ENCODE data around the gene OSBPL5. TPM values are rescaled to one million over a fixed set of nuclear protein-coding genes. Genes with fewer than 3 reads are reported as not detected.

OSBPL5 gene
- total RNA-seq, 1 experiment from 2014 or later: 28.4 TPM

DNA sequence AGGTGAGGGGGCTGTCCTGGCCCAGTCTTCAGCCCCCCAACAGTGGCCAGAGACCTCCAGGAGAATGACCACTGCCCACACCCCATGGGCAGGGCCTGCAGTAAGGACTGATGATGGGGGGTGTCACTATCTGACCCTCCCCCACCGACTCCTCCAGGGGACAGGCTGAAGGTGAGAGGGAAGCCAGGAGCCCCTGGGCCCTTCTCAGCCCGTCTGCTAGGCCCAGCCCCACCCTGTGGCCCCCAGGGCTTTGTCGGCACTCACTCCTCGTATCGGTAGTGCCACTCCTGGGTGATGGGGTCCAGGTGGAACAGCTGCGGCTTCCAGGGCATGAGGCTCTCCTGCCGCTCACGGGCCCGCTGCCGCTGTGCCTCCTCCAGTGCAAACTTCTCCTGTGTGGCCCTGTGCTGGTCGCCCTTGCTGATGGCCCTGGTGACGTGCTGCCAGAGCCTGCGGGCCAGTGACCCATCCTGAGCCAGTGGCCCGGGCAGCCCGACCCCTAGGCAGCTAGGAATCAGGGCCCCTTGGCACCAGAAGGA lies 72.4 kb downstream of the OSBPL5 start:
- H3K27me3 ChIP-seq (replicated peaks; ENCODE audit: insufficient read depth, low read depth, low read length, poor library complexity): no peaks in the 10 kb centered on the region
- no peak overlapping the region for H3K27ac ChIP-seq (ENCODE audit: low read depth, low read length, poor library complexity, severe bottlenecking)
- H3K9me3 ChIP-seq (ENCODE audit: low read depth, low read length, poor library complexity, severe bottlenecking): no peaks in the 10 kb centered on the region
- no peaks in the 10 kb centered on the region for H3K4me1 ChIP-seq (ENCODE audit: insufficient read depth, low read length, poor library complexity, severe bottlenecking)
- no peak for TF ChIP-seq EZH2 (IDR thresholded peaks at IDR 0.05; ENCODE audit: borderline replicate concordance, low read depth, low read length, poor library complexity, severe bottlenecking)
- TF ChIP-seq, protein P1, sequence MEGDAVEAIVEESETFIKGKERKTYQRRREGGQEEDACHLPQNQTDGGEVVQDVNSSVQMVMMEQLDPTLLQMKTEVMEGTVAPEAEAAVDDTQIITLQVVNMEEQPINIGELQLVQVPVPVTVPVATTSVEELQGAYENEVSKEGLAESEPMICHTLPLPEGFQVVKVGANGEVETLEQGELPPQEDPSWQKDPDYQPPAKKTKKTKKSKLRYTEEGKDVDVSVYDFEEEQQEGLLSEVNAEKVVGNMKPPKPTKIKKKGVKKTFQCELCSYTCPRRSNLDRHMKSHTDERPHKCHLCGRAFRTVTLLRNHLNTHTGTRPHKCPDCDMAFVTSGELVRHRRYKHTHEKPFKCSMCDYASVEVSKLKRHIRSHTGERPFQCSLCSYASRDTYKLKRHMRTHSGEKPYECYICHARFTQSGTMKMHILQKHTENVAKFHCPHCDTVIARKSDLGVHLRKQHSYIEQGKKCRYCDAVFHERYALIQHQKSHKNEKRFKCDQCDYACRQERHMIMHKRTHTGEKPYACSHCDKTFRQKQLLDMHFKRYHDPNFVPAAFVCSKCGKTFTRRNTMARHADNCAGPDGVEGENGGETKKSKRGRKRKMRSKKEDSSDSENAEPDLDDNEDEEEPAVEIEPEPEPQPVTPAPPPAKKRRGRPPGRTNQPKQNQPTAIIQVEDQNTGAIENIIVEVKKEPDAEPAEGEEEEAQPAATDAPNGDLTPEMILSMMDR (conservative IDR thresholded peaks at IDR 0.05; ENCODE audit: low read depth, low read length): no peak
- DNase-seq (ENCODE audit: low spot score): no peak
- ChIA-PET CTCF (interaction anchor here (1.6 to 2.6 kb wide), 2 partner anchors 43 to 55 kb away, joined by 7 to 29 read pairs; no protein-coding TSS in a partner anchor), POLR2A (ENCODE audit: low non-redundant PET) (no interaction called here)
- no peak overlapping the region for H3K4me3 ChIP-seq (ENCODE audit: low read depth, low read length, poor library complexity, severe bottlenecking)
- H3K36me3 ChIP-seq (ENCODE audit: insufficient read depth, low read length, poor library complexity, severe bottlenecking): no peaks in the 10 kb centered on the region
- intact Hi-C loops (cut with micrococcal nuclease; ENCODE audit: unreplicated experiment): loop anchor here (1.0 kb wide), 1 partner anchor 55 kb away; no protein-coding TSS in a partner anchor
- no TSS peak for BruUV-seq (replicated peaks)

DNA sequence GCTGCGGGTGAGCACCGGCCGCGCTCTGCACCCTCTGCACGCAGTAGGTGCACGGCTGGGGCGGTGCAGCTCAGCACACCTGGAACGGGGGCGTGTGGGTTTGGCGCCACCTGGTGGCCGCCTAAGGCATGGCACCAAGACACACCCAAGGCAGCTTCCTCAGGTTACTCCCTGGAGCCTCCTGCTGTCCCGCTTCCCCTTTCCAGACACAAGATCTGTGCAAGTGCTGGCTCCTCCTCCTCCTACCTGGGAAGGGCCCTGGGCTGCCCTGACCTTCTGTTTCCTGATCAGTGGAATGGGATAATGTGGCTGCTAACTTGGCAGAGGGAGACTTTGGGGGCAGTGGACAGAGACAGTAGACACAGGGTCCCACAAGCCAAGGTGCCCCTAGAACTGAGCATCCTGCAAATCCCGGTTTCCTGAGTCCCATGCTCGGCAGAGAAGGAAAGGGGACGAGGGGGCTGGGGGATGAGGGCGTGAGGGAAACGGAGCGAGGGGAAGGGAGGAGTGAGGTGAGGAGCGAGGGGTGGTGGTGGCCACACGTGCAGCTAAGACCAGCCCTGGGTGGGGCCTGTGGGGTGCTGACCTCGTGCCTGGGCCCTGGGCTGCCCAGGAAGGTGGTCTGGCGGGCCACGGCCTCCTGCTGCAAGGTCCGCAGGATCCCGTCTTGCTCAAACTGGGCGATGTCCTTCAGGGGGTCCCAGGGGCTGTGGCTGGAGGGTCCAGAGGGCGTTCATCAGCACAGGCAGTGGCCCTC lies 73.1 kb downstream of the OSBPL5 start:
- intact Hi-C loops (cut with micrococcal nuclease; ENCODE audit: unreplicated experiment): loop anchor here (1.0 kb wide), 1 partner anchor 55 kb away; no protein-coding TSS in a partner anchor
- Histone ChIP-seq H3K9me3 (ENCODE audit: low read depth, low read length, poor library complexity, severe bottlenecking) (no peaks in the 10 kb centered on the region), H3K36me3 (ENCODE audit: insufficient read depth, low read length, poor library complexity, severe bottlenecking) (no peaks in the 10 kb centered on the region), H3K27ac (ENCODE audit: low read depth, low read length, poor library complexity, severe bottlenecking) (no peak overlapping the region), H3K4me1 (ENCODE audit: insufficient read depth, low read length, poor library complexity, severe bottlenecking) (no peaks in the 10 kb centered on the region), H3K27me3 (replicated peaks; ENCODE audit: insufficient read depth, low read depth, low read length, poor library complexity) (no peaks in the 10 kb centered on the region), H3K4me3 (ENCODE audit: low read depth, low read length, poor library complexity, severe bottlenecking) (no peak overlapping the region)
- ChIA-PET POLR2A (ENCODE audit: low non-redundant PET) (no interaction called here), CTCF (interaction anchor here (0.5 to 2.6 kb wide), 9 partner anchors 11 to 311 kb away, joined by 3 to 29 read pairs (median 4); no protein-coding TSS in a partner anchor)
- BruUV-seq (replicated peaks): no TSS peak
- no peak for TF ChIP-seq EZH2 (IDR thresholded peaks at IDR 0.05; ENCODE audit: borderline replicate concordance, low read depth, low read length, poor library complexity, severe bottlenecking)
- TF ChIP-seq, protein P1 (conservative IDR thresholded peaks at IDR 0.05; ENCODE audit: low read depth, low read length): peak; percentile 95
- DNase-seq (ENCODE audit: low spot score): peak; percentile 71

DNA sequence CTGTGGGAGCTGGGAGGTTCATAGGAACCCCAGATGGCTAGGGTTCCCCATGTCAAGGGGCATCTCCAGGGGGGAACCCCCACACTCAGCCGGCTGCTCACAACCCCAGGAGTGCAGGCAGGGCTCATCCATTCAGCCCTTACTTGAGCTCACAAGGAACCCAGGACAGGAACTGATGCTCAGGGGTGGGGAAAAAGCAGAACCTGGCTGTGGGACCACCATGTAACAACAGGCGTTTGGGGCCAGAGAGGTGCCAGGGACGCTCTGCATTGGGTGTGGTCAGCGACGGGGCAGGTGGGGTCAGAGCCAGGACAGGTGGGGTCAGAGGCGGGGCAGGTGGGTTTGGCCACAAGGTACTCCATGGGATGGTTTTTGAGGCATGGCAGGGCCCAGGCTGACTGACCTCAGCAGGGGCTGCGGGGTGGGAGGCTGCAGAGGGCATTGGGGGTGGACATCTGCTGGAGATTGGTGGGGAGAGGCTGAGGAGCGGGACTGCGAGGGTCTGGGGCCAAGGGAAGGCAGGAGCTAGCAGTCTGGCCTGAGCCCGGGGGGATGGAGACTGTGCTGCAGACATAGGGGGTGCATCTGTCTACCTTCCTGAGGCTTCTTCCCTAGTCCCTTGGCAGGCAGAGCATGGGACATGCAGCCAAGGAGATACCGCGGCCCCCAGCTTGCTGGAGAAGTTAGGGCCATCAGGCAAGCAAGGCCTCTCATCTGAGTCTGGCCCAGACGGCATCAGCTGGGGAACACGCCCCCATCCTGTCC lies 73.8 kb downstream of the OSBPL5 start:
- no peaks in the 10 kb centered on the region for H3K9me3 ChIP-seq (ENCODE audit: low read depth, low read length, poor library complexity, severe bottlenecking)
- ChIA-PET CTCF (interaction anchor here (0.8 to 2.6 kb wide), 7 partner anchors 11 to 200 kb away, joined by 3 to 29 read pairs (median 4); no protein-coding TSS in a partner anchor), POLR2A (ENCODE audit: low non-redundant PET) (no interaction called here)
- no peak for TF ChIP-seq EZH2 (IDR thresholded peaks at IDR 0.05; ENCODE audit: borderline replicate concordance, low read depth, low read length, poor library complexity, severe bottlenecking)
- TF ChIP-seq, protein P1 (conservative IDR thresholded peaks at IDR 0.05; ENCODE audit: low read depth, low read length): no peak
- no peak for DNase-seq (ENCODE audit: low spot score)
- intact Hi-C loops (cut with micrococcal nuclease; ENCODE audit: unreplicated experiment): no loop called here
- H3K27ac ChIP-seq (ENCODE audit: low read depth, low read length, poor library complexity, severe bottlenecking): no peak overlapping the region
- no peaks in the 10 kb centered on the region for H3K27me3 ChIP-seq (replicated peaks; ENCODE audit: insufficient read depth, low read depth, low read length, poor library complexity)
- no peaks in the 10 kb centered on the region for H3K4me1 ChIP-seq (ENCODE audit: insufficient read depth, low read length, poor library complexity, severe bottlenecking)
- no peak overlapping the region for H3K4me3 ChIP-seq (ENCODE audit: low read depth, low read length, poor library complexity, severe bottlenecking)
- BruUV-seq (replicated peaks): no TSS peak
- H3K36me3 ChIP-seq (ENCODE audit: insufficient read depth, low read length, poor library complexity, severe bottlenecking): no peaks in the 10 kb centered on the region
